Muscle of leg (tissue), 11 donors: Measurements from ENCODE around the gene RSL1D1. TPM values are rescaled to one million over a fixed set of nuclear protein-coding genes. Genes with fewer than 3 reads are reported as not detected.

ENCODE experiments used
- DNase-seq: peaks from one replicate; pipeline ENCODE4 v3.0.0; 2013
- H3K27ac ChIP-seq: one replicate; pipeline ENCODE4 v1.5.1; 2013; ENCODE audit warnings: mild to moderate bottlenecking, low read length, control low read depth
- H3K27me3 ChIP-seq: one replicate; pipeline ENCODE4 v1.6.1; 2013; ENCODE audit warnings: low read length; ENCODE audit not compliant: control insufficient read depth, insufficient read depth
- H3K36me3 ChIP-seq: one replicate; pipeline ENCODE4 v1.6.1; 2013; ENCODE audit warnings: low read length; ENCODE audit not compliant: control insufficient read depth, insufficient read depth
- H3K4me1 ChIP-seq: one replicate; pipeline ENCODE4 v1.6.1; 2013; ENCODE audit warnings: low read length; ENCODE audit not compliant: control insufficient read depth, insufficient read depth
- H3K4me3 ChIP-seq: one replicate; pipeline ENCODE4 v1.5.1; 2013; ENCODE audit warnings: low read length, control low read depth
- H3K9me3 ChIP-seq: replicated peaks from 2 replicates; pipeline ENCODE4 v1.6.1; 2013; ENCODE audit warnings: low read depth, low read length; ENCODE audit not compliant: control insufficient read depth
- WGBS: methylation state at CpG from one replicate; pipeline ENCODE4 v1.1.5; 2013; ENCODE audit warnings: missing lambda C conversion rate; ENCODE audit not compliant: insufficient coverage; 5-methylcytosine and 5-hydroxymethylcytosine counted together
- polyA plus RNA-seq, 8 donors: library from polyadenylated mRNA; unstranded; fragments of 120-200 nt; gene quantifications; one replicate each; pipeline versions ENCODE4 v1.2.1 to v1.2.3, GENCODE V29; 2013; ENCODE audit warnings: inconsistent platforms in 1 of 8, low replicate concordance in 1 of 8; ENCODE audit not compliant: insufficient read length in 8 of 8, insufficient read depth in 1 of 8
- total RNA-seq: library from RNA; stranded (reverse); fragments of 120-200 nt; gene quantifications from one replicate; pipeline ENCODE4 v1.2.4, GENCODE V29; 2013

Gene RSL1D1
- total and polyA plus RNA-seq, 9 donors: 267 to 375 (median 305) TPM

GRCh38 chr16:11880007-11880406, 28.7 kb upstream of the RSL1D1 start:
- peaks cover 37% of the 10 kb centered on the region for H3K36me3 ChIP-seq
- H3K27ac ChIP-seq: no peak overlapping the region
- no peaks in the 10 kb centered on the region for H3K4me1 ChIP-seq
- DNase-seq: no peak
- no peaks in the 10 kb centered on the region for H3K27me3 ChIP-seq
- 100% methylated on average over 1 of the region's 5 CpGs for WGBS
- H3K9me3 ChIP-seq: no peaks in the 10 kb centered on the region
- H3K4me3 ChIP-seq: no peak overlapping the region

DNA sequence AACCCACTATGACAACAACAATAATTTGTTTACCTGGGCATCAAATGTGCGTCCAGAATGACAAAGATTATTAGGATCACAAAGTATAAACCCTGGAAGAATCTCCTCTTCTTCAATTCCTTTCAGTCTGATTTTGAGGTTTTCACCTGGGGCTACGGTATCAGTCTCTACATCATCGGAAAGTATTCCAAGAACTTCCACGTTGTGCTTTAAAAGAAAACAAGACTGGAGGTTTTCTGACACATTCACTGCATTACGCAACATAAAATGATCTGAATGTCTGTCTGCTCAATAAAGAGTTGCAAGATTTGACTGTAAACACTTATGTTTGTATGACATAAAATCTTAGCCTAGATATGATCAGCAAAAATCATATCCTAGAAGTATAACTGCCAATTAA, 26.0 kb upstream of the RSL1D1 start:
- no peak overlapping the region for H3K27ac ChIP-seq
- peaks cover 34% of the 10 kb centered on the region for H3K36me3 ChIP-seq
- H3K27me3 ChIP-seq: no peaks in the 10 kb centered on the region
- WGBS: 88% methylated on average over 4 of the region's 5 CpGs
- DNase-seq: no peak
- no peak overlapping the region for H3K4me3 ChIP-seq
- no peaks in the 10 kb centered on the region for H3K9me3 ChIP-seq
- no peaks in the 10 kb centered on the region for H3K4me1 ChIP-seq

GRCh38 chr16:11876306-11876705, 25.0 kb upstream of the RSL1D1 start:
- DNase-seq: no peak
- Histone ChIP-seq H3K27ac (no peak overlapping the region), H3K4me3 (no peak overlapping the region), H3K9me3 (no peaks in the 10 kb centered on the region), H3K27me3 (no peaks in the 10 kb centered on the region), H3K4me1 (no peaks in the 10 kb centered on the region), H3K36me3 (peaks cover 27% of the 10 kb centered on the region)
- 97% methylated on average over 9 of the region's 12 CpGs for WGBS

- Histone ChIP-seq H3K36me3 (peaks cover 26% of the 10 kb centered on the region), H3K4me3 (no peak overlapping the region), H3K27ac (no peak overlapping the region), H3K27me3 (no peaks in the 10 kb centered on the region), H3K9me3 (no peaks in the 10 kb centered on the region), H3K4me1 (no peaks in the 10 kb centered on the region)
- 83% methylated on average over 1 of the region's 5 CpGs for WGBS
- DNase-seq: no peak
Measured at GRCh38 chr16:11875721-11876120, 24.4 kb upstream of the RSL1D1 start.

GRCh38 chr16:11871193-11871592, 19.9 kb upstream of the RSL1D1 start:
- Histone ChIP-seq H3K27ac (no peak overlapping the region), H3K4me3 (no peak overlapping the region), H3K9me3 (no peaks in the 10 kb centered on the region), H3K27me3 (no peaks in the 10 kb centered on the region), H3K36me3 (peaks cover 26% of the 10 kb centered on the region), H3K4me1 (no peaks in the 10 kb centered on the region)
- no CpG with 5 or more reads among the region's 7 CpGs for WGBS
- peak; percentile 19 for DNase-seq

- H3K4me3 ChIP-seq: no peak overlapping the region
- peaks cover 23% of the 10 kb centered on the region for H3K36me3 ChIP-seq
- H3K27ac ChIP-seq: no peak overlapping the region
- H3K4me1 ChIP-seq: no peaks in the 10 kb centered on the region
- H3K9me3 ChIP-seq: no peaks in the 10 kb centered on the region
- WGBS: no CpG with 5 or more reads among the region's 3 CpGs
- no peaks in the 10 kb centered on the region for H3K27me3 ChIP-seq
- DNase-seq: no peak
Measured at GRCh38 chr16:11870399-11870798, 19.1 kb upstream of the RSL1D1 start.

DNA sequence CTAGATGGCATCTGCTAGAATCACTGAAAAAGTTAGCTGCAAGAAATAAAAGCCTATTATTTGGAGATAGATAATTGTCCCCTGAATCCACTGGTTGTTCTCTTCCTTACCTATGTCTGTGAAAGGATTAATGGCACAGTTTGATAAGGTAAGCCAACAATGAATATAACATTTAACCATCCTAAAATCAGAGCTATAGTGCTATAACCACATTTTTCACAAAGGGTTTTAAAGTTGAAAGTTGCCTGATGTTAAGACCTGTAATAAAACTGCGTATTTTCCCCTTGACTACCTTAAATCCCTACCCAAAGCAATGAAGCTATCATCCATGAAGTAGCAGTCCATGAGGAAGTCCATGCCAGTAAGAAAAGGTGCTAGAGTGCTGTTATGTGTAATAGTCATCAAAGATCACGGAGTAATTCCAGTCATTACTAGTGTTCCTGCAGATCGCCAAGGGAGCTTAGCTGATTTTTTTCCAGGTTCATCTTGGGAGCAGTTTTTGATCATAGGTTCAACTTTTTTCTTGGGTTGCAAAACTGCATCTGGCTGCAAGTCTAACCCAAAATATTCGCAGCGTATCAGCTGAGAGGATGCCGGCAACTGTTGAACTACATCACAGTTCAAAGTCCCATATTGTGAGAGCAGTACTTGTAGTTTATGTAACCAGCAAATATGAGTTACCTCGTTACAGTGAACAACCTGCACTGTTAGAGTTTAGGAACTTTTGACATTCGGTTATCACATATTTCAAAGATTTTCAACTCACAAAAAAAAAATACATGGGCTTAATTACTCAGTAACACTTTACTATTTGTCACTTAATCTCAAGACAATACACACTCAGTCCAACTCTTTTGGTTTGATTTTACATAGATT, 18.2 kb upstream of the RSL1D1 start:
- H3K36me3 ChIP-seq: peaks cover 20% of the 10 kb centered on the region
- WGBS: 77% methylated on average over 2 of the region's 8 CpGs
- no peaks in the 10 kb centered on the region for H3K4me1 ChIP-seq
- no peaks in the 10 kb centered on the region for H3K9me3 ChIP-seq
- H3K27ac ChIP-seq: no peak overlapping the region
- DNase-seq: no peak
- no peaks in the 10 kb centered on the region for H3K27me3 ChIP-seq
- no peak overlapping the region for H3K4me3 ChIP-seq

DNA sequence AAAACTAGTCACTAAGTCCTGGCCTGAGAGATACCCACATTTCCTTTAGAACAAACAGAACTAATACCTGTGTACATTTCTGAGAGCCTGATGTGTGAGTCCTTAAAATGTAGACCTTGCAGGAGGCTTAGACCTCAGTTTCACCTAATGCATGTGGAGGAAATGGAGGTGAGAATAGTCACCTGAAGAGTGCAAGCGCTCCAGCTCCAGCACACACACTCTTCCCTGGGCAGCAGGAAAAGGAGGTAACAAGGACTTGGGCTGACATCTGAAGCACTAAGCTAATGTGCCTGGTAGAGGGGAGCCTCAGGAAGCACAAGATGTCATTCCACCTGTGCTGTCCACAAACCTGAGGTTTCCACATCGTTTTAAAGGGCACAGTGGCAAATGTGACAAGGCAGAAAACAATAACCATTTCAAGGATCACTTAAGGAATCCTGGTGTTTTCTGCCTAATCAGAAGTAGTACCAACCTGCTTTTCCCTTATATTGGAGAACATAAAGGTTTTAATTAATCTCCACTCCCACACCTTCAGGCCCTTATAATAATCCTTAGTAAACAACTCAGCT, 17.2 kb upstream of the RSL1D1 start:
- peaks cover 18% of the 10 kb centered on the region for H3K36me3 ChIP-seq
- no peak for DNase-seq
- H3K4me3 ChIP-seq: no peak overlapping the region
- no peaks in the 10 kb centered on the region for H3K4me1 ChIP-seq
- WGBS: no CpG with 5 or more reads among the region's 2 CpGs
- no peak overlapping the region for H3K27ac ChIP-seq
- H3K9me3 ChIP-seq: no peaks in the 10 kb centered on the region
- no peaks in the 10 kb centered on the region for H3K27me3 ChIP-seq

GRCh38 chr16:11862489-11862888, 11.1 kb upstream of the RSL1D1 start:
- no peaks in the 10 kb centered on the region for H3K27me3 ChIP-seq
- no CpG with 5 or more reads among the region's 2 CpGs for WGBS
- no peak for DNase-seq
- H3K9me3 ChIP-seq: no peaks in the 10 kb centered on the region
- no peak overlapping the region for H3K4me3 ChIP-seq
- no peak overlapping the region for H3K27ac ChIP-seq
- no peaks in the 10 kb centered on the region for H3K4me1 ChIP-seq
- H3K36me3 ChIP-seq: no peaks in the 10 kb centered on the region

DNA sequence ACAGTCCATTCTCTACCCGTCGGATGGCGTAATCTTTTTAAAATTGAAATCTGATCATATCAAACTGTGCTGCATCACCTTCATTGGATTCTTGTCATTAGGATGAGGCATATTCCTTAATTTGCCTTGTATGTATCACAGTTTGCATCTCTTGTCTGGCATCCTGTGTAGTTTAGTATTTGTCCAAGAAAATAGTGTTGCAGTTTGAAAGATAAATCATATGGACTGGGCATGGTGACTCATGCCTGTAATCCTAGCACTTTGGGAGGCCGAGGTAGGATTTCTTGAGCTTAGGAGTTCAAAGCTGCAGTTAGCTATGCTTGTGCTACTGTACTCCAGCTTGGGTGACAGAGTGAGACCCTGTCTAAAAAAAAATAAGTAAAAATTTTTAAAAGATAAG, 5.8 kb upstream of the RSL1D1 start:
- Histone ChIP-seq H3K27me3 (no peaks in the 10 kb centered on the region), H3K4me1 (peaks cover 4% of the 10 kb centered on the region), H3K36me3 (no peaks in the 10 kb centered on the region), H3K27ac (no peak overlapping the region), H3K4me3 (no peak overlapping the region), H3K9me3 (no peaks in the 10 kb centered on the region)
- DNase-seq: no peak
- 89% methylated on average over 1 of the region's 4 CpGs for WGBS
